Fibroblast of skin of right quadriceps (primary cell): Measurements from ENCODE around the gene PIP5K1C.
A peak's percentile ranks its signal among the peaks of the same experiment; 100 is the strongest.

ENCODE experiments used
- DNase-seq: peaks from one replicate; pipeline ENCODE4 v3.0.0-alpha.2; 2013

PIP5K1C gene

DNA sequence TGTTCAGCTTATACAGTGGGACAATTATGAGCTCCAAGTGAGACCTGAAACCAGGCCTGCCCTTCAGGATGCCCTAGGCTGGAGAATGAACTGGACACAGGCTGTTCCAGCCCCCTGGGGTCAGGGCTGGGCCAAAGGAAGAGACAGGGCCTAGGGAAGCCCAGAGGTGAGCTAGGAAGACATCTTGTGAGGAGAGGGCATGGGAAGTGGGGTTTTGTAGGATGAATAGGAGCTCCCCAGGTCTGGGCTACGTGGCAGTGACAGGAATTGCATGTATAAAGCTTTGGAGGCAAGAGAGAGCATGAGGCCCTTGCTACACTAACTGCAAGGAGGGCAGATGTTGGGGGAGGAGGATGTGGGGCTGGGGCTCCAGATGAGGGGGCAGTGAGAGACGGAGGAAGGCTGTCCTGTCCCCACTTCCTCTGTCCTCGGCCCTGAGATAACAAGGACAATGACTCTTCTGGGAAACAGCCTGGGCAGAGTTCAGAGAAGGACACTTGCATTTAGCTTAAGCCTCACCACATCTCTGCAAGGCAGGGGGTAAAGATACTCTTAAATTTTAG, 92.1 kb downstream of the PIP5K1C start:
- no peak for DNase-seq

DNA sequence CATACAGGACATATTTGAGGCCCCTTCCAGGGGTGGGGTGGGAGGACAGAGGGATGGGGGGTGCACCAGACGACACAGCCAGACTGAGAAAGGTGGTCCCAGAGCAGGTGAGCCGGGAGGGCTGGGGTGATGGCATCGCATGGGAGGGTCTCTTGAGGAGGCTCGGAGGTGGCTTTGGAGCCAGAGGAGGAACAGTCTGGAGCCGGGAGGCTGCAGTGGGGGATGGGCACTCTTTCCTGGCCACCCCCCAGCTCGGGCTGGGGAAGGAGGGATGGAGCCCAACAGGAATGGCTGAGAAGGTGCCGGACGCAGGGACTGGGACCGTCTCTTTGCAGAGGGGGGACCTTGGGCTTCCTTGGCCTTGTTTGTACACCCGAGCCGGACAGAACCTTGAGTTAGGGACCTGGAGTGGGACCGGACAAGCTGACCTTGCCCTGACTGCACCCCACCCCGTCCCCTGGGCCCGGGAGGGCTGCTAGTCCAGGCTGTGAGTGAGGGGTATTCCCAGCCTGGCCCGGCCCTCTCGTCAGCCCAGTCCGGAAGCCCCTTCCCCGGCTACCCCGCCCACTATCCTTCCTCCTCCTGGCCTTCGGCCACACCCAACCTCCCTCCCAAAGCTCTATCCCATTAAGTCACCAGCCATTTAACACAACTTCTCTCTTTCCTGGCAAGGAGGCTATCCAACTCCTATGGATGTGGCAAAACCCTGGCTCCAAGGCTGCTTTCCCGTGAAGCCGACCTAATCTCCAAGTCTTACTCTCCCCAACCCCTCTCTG, 92.8 kb downstream of the PIP5K1C start:
- DNase-seq = peak; percentile 42

DNA sequence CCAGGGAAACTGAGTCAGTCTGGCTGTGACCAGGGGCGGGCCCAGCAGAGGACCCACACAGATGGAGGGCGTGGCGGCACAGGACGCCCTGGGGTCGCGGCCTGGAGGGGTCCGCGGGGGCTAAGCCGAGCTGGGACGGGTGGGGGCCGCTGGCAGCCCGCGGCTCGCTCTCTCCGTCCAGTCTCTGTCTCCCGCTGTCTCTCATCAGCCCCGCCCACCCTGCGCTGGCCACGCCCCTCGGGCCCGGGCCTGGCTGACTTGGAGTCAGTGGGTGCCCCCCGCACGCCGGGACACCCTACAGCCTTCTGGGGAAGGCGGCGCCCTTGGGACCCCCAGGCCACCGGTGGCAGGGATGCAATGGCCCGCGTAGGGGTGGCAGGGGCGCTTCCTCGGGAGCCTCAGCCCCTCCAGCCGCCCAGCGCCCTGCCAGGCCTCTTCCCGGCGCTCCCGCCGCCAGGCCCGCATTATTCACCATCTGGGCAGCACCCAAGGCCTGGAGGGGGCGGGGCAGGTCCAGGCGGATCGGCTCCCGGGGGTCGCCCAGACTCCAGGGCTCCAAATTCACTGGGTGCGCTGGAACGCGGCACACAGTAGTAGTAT, 93.5 kb downstream of the PIP5K1C start, which contains the start of gene TBXA2R:
TBXA2R (minus strand) TSS at position 186 of the 600 bp plus-strand sequence. CDS start 6,241 bp downstream, outside the sequence.
- DNase-seq = peak; percentile 66

DNA sequence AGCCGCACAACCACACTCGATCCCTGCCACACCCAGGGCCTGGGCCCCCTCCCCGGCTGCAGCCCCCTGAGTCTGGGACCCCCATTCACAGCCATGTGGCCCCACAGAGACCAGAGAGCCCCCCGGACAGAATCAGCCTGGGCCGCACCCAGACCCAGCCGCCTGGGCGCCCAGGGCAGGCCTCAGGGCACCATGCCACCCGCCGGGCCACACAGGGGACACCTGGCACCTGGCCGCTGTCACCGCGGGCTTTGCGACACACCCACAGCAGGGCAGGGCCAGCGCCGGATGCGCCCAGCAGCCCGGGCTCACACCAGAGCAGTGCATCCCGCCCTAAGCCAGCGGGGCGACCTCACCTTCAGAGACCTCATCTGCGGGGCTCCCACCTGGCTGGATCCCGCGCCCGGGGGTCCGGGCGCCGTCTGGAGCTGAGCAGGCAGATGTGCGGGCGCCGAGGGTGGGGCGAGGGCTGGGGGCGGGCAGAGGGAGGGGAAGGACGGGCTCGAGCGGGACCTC, 94.0 kb downstream of the PIP5K1C start:
- DNase-seq = no peak

DNA sequence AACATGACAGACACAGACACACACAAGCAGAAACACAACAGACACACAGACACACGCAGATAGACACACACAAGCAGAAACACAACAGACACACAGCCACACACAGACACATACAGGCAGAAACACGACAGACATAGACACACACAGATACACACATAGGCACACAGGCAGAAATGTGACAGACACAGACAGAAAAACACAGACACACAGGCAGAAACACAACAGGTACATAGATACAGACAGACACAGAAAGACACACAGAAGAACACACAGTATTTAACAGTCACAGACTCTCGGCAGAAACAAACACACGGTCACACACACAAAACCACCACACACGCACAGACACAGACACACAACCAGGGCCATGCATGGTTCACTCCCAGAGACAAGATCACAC, 94.5 kb downstream of the PIP5K1C start:
- DNase-seq = no peak

DNA sequence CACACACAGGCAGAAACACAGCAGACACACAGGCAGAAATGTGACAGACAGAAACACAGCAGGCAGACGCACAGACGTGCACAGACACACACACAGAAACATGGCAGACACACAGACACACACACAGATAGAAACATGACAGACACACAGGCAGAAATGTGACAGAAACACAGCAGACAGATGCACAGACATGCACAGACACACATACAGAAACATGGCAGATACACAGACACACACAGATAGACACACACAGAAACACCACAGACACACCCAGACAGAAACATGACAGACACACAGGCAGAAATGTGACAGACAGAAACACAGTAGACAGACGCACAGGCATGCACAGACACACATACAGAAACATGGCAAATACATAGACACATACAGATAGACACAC, 94.9 kb downstream of the PIP5K1C start:
- no peak for DNase-seq

DNA sequence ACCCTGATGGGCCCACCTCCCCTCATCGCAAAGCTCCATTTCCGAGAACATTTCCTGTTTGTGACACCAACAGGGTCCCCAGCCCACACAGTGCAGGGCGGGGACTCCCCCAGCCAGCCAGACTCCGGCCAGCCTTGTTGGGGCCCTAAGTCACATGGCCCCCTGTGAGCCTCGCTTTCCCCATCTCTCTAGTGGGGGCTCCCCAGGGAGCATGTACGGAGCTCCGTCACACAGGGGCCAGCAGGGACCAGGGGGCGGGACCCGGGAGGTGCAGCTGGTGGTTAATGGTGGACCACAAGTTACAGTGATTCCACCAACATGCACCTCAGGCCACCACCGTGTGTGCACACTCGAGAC, 95.3 kb downstream of the PIP5K1C start:
- DNase-seq = no peak

DNA sequence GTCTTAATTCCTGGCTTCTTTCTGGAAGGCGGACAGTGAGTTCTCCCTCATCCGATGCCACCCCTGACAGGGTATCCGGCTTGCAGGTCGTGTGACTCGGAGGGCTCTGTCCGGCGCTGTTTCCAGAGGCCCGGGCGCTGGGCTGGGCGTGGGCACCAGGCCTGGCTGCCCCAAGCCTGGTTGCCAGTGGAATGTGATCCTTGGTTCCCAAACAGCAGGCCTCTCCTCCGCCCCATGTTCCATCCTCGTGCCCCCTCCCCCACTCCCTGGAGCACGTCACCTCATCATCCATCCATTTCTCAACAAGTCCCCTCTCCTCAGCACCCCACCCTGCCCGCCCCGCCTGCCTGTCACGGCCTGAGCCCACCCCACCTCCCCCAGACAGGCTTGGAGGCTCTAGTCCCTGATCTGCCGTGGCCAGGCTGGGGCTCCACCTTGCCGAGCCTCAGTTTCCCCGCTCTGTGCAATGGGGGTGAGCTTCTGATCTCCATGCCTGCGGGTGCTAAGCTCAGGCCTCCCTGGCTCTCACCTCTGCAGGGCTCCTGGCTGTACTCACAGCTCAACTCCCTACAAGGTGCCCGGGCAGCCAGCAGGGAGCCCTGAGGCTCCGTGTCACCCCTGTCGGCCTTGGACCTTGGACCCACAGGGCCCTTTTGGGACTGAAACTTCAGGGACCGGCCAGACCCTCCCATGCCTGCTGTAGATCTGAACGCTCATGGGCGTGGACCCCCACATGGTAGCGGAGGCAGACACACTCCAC, 95.9 kb downstream of the PIP5K1C start:
- no peak for DNase-seq

DNA sequence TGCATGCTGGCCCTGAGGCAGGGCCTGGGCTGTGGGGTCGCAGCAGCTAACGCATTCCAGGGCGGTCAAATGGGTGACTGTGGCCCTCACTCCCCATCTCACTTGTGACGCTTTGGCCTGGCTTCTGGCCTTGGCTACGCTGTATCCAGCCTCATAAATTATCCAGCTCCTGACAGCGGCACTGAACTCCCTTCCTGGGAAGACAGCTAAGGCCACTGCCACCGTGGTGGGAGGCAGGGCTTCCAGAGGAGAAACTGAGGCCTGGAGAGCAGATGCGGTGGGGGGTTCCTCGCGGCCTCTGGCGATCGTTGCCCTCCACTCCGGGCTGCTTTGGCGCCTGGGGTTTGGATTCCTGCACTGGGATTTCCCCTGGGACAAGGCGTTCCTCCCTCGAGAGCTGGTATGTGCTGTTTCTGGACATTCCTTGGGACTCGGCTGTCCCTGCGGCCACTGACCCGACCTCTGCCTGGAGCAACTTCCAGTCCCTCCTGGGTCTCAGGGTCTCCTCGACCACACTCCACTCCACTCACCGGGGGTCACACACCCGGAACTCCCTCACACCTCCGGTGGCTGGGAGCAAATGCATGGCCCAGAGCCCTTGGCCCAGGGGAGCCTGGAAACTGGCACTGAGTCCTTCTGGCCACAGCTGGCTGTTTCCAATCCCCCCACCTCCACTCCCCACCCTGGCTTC, 97.0 kb downstream of the PIP5K1C start:
- no peak for DNase-seq

DNA sequence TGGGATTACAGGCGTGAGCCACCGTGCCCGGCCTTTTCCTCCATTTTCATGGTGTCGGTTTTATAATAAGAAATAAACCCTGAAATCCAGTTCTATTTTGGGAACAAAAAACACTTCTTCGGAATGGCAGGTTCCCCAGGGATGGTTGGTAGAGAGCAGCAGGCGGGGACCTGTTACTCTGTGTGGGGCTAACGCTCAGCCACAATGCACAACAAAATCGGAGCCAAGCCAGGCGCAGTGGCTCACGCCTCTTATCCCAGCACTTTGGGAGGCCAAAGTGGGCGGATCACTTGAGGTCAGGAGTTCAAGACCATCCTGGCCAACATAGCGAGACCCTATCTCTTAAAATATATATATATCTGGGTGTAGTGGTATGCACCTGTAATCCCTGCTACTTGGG, 99.2 kb downstream of the PIP5K1C start:
- DNase-seq = no peak

DNA sequence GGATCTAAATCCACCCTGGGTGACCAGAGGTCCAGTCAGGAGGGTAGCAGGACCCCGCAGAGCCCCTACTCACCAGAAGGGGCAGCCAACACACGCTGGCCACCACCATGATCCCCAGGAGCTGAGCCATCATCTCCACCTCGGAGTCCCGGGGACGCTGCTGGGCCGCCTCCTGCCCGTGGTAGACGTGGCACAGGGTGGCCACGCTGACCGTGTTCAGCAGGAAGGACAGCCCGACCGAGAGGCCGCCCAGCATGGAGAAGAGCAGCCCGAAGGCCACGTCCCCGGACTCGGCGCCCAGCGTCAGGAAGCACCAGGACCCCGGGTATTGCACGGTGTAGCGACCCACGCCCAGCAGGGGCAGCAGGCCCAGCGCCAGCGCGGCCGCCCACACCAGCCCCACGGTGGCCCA, 100.5 kb downstream of the PIP5K1C start:
- DNase-seq = no peak

DNA sequence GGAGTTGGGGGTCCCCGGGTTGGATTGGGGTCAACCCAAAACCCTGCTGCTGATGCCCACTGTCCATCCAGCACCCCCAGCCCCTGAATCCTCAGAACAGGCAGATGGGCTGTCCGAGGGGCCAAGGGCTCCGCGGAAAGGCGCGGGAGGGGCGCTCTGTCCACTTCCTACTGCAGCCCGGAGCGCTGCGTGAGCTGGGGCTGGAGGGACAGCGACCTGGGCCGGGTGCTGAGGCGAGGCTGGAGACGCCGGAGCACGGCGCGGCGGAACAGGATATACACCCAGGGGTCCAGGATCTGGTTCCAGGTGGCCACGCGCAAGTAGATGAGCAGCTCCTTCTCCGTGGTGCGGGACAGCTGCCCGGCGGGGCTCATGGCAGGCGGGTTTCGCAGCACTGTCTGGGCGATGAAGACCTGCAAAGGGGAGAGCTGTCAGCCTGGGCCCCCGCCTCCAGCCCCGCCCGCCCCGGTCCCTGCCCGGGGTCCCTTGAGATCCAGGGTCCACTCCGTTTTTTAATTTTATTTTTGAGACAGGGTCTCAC, 104.7 kb downstream of the PIP5K1C start:
- DNase-seq = no peak

DNA sequence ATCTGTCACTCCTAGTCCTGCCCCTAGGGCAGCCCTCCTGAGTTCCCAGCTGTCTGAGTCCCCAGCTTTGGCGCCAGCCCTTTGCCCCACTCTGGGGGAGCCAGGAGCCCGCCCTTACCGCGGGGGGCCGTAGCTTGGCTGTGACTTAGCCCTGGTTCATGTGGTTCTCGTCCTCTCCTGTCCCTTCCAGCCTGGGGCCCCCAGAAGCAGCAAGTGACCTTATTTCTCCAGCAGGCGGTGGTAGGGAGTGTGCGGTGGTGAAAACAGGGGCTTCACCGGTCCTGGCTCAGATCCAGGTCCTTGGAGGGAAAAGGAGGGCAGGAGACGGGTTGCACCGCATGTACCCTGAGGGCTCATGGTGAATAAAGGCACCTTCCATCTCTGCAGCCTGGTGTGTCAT, 107.1 kb downstream of the PIP5K1C start:
- no peak for DNase-seq

DNA sequence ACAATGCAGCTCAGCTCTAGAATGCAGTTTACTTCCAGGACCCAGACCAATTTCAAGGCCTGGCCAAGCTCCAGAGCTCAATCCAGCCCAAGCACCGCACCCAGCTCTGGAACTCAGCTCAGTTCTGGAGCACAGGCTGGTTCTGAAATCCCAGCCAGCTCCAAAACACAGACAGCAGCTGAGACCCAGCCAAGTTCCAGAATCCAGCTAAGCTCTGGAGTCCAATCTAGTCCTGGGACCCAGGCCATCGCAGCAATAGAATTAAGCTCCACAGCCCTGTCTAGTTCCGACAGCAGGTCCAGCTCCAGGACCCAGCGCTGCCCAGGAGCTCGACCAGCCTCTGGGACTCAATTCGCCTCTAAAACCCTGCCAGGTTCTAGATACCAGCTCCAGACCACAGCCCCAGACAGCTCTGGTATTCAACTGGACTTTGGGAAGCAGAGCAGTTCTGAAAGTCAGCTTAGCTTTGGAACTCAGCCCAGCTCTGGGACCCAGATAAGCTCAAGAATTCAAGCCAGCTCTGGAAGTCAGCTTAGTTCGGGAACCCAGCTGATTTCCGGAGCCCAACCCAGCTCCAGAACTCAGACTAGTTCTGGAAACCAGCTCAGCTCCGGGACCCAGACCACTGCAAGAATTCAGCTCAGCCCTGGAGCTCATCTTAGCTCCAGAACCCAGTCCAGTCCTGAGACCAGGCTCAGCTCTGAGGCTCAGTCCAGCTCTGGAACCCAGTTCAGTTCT, 108.2 kb downstream of the PIP5K1C start:
- DNase-seq = no peak

DNA sequence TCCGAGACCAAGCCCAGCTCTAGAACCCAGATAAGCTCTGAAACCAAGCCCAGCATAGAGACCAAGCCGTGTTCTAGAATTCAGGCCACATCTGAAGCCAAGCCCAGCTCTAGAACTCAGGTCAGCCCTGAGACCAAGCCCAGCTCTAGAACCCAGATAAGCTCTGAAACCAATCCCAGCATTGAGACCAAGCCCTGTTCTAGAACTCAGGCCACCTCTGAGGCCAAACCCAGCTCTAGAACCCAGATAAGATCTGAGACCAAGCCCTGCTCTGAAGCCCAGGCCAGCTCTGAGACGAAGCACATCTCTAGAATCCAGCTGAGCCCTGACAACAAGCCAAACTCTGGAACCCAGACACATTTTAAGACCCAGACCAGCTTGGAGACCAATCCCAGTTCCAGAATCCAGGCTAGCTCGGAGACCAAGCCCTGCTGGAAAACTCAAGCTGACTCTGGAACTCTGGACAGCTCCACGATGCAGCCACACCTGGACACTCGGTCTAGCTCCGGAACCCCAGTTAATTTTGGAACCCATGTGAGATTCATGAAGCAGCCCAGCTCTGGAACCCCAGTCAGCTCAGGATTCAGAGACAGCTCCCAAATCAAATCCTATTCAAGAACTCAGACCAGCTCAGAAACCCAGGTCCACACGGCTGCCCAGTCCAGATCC, 109.1 kb downstream of the PIP5K1C start:
- no peak for DNase-seq

DNA sequence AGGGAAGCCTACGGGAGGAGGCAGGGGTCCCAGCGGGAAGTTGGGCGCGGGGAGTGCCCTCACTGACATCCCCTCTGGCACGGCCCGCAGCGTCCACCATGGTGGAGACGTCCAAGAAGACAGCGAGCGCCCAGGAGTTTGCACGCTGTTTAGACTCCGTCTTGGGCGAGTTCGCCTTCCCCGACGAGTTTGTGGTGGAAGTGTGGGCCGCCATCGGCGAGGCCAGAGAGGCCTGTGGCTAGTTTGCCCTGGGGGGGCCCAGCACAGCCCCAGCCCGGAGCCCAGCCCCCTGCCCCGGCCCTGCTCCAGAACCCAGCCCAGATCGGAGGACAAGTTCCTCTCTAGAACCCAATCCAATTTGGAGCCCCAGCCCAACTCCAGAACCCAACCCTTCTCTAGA, 110.3 kb downstream of the PIP5K1C start:
- no peak for DNase-seq

DNA sequence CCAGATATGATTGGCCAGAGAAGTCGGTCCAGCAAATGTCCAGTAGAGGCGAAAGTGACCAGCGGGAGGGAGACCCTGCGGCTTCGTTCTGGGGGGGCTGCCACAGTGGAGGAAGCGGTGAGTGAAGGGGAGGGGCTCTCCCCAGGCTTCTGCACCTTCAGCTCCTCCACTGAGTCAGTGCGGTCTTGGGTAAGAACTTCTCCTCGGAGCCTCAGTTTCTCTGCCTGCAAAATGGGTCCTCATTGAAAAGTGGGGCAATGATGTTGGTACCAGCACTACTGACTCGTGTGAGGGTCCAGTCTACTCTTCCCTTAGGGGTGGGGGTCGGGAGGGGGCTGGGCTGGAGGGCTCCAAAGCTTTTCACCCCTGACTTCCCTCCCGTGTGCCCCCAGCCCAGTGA, 110.8 kb downstream of the PIP5K1C start:
- DNase-seq = no peak

DNA sequence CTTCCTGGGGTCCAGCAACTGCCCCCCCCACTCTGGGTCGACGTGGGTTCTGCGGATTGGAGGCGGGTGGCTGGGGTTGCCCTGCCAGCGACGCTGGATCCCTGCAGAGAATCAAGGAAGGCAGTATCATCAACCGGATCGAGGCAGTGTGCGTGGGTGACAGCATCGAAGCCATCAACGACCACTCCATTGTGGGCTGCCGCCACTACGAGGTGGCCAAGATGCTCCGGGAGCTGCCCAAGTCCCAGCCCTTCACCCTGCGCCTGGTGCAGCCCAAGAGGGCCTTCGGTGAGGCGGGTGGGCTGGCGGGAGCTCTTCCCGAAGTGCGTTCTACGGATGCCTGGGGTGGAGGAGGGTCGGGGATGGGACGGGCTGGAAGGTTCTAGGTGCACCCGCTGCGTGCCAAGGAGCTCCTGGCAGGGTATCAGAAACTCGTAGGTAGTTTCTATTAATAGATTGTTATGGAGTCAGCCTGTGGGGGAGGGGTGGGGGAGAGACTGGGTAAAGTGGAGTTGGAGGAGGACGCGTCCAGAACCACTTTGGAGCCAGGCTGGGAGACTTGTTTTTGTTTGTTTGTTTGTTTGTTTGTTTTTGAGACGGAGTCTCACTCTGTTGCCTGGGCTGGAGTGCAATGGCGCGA, 113.4 kb downstream of the PIP5K1C start:
- DNase-seq = no peak

DNA sequence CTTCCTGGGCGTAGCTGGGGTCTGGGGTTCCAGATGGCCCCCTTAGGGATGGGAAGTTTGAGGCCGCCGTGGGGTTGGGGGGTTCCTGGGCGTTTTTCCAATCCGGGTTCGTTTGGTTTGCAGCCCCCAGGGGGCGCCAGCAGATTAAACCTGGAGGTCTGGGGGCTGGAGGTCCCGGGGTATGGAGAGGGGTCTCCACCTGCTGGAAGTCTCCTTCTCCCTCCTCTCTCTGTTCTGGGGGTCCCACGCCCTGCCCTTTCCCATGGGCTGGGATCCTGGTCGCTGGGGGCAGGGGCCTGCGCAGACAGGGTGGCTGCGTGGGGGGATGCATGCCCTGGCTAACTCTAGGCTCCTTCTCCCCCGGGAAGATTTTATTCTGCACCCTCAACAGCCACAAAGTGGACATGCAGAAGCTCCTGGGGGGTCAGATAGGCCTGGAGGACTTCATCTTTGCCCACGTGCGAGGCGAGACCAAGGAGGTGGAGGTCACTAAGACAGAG, 114.1 kb downstream of the PIP5K1C start:
- DNase-seq = no peak
